ENCODE results near the gene STK39. TPM values are rescaled to one million over a fixed set of nuclear protein-coding genes. Genes with fewer than 3 reads are reported as not detected.

STK39 gene
- total and polyA plus RNA-seq, 2 donors (not counting 1 experiment from before 2014, with no cell fraction given), result 2.3 to 14.6 TPM

DNA sequence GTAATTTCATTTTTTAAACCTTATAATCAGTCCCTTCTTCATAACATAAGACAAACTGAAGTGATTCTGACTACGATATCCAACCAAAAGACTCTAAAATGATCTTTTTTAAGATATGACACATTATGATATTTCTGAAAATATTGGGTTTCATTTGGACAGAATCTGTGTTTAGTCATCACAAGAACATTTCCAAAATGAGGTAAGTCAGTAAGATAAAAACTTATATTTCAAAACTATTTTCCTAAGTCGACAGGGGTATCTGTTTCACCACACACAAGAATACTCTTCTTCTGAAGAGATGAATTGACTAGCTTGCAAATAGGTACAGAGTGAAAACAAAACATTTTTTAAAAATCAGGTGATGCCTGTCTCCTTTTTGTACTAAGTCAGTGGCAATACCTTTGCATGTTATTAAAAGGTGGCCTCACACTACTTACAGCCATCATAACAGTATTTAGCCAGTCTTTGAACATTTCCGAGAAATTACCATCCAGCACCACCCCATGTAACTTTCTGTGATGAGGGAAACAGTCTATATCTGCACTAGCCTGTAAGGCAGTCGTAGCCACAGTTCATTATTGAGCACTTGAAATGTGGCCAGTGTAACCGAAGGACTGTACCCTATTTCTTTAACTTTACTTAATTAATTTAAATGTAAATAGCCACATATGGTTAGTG is 13.5 kb downstream of the STK39 start:
- Mint-ChIP-seq H3K4me3 (no peak overlapping the region), H3K4me1 (peaks cover 3% of the 10 kb centered on the region), H3K27me3 (no peaks in the 10 kb centered on the region), H3K27ac (no peak overlapping the region), H3K9me3 (ENCODE audit: insufficient read depth) (no peaks in the 10 kb centered on the region)
- CTCF ChIA-PET, result no interaction called here
- peaks cover 18% of the 10 kb centered on the region for H3K79me2 ChIP-seq (ENCODE audit: control insufficient read depth, insufficient read depth, low read length)
- peaks cover 0 to 3% (median 0%) of the 10 kb centered on the region in 3 donors for H3K9me3 ChIP-seq (ENCODE audit: control extremely low read depth in 1 of 3, control insufficient read depth in 2 of 3, insufficient read depth in 1 of 3, low read length in 2 of 3)
- no peak overlapping the region for H3K9ac ChIP-seq (ENCODE audit: low read length)
- intact Hi-C loops (cut with micrococcal nuclease), result no loop called here
- peaks cover 0 to 3% of the 10 kb centered on the region in 2 donors for H3K4me1 ChIP-seq (ENCODE audit: control insufficient read depth in 2 of 2, insufficient read depth in 2 of 2, low read length in 2 of 2)
- 83% methylated on average over 1 of the region's 5 CpGs for WGBS (ENCODE audit: insufficient coverage)
- H3K36me3 ChIP-seq (replicated peaks in 1 of 2; ENCODE audit: control extremely low read depth in 1 of 2, control insufficient read depth in 1 of 2, extremely low read depth in 1 of 2, insufficient read depth in 2 of 2, low read length in 1 of 2), result no peaks in the 10 kb centered on the region
- POLR2A ChIA-PET, result no interaction called here
- no peak for DNase-seq
- no peaks in the 10 kb centered on the region for H3K27me3 ChIP-seq (replicated peaks in 1 of 4; ENCODE audit: control extremely low read depth in 1 of 4, control insufficient read depth in 3 of 4, insufficient read depth in 4 of 4, low read length in 3 of 4)
- ATAC-seq (ENCODE audit: low read depth), result no peak
- no peak for TF ChIP-seq EZH2 (IDR thresholded peaks at IDR 0.05; ENCODE audit: borderline replicate concordance, insufficient read depth, low read depth, low read length, poor library complexity, severe bottlenecking)
- TF ChIP-seq, protein P1, sequence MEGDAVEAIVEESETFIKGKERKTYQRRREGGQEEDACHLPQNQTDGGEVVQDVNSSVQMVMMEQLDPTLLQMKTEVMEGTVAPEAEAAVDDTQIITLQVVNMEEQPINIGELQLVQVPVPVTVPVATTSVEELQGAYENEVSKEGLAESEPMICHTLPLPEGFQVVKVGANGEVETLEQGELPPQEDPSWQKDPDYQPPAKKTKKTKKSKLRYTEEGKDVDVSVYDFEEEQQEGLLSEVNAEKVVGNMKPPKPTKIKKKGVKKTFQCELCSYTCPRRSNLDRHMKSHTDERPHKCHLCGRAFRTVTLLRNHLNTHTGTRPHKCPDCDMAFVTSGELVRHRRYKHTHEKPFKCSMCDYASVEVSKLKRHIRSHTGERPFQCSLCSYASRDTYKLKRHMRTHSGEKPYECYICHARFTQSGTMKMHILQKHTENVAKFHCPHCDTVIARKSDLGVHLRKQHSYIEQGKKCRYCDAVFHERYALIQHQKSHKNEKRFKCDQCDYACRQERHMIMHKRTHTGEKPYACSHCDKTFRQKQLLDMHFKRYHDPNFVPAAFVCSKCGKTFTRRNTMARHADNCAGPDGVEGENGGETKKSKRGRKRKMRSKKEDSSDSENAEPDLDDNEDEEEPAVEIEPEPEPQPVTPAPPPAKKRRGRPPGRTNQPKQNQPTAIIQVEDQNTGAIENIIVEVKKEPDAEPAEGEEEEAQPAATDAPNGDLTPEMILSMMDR (IDR thresholded peaks at IDR 0.05), result no peak
- no peaks in the 10 kb centered on the region for H4K20me1 ChIP-seq (ENCODE audit: control insufficient read depth, insufficient read depth, low read length, poor library complexity, severe bottlenecking)
- H3K4me2 ChIP-seq (replicated peaks; ENCODE audit: low read depth, low read length, poor library complexity, severe bottlenecking), result no peak overlapping the region
- H2AFZ ChIP-seq (ENCODE audit: insufficient read depth, low read depth, low read length, poor library complexity, severe bottlenecking), result no peak overlapping the region
- no peak overlapping the region for H3K27ac ChIP-seq (ENCODE audit: low read length in 2 of 2)
- no peak overlapping the region for H3K4me3 ChIP-seq (ENCODE audit: control extremely low read depth in 1 of 5, extremely low read depth in 1 of 5, insufficient read depth in 1 of 5, low read depth in 2 of 5, low read length in 4 of 5)

DNA sequence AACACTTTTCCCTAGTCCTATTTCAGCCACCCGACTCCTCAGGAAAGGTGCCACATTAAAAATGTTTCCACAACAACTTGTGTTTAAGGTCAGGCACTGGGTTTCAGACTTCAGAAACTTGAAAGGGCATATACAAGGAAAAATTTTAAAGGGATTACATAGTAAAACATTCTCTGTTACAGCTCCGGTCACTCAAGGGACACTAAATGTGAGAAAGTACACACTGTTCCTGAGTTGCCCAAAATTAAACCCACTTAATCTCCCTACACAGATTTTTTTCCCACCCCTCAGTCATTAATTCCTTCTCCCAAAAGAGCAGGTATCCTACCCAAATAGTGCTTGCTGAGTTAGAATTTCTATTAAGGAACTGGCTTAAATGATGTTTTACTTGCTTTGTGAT is 14.2 kb downstream of the STK39 start:
- peaks cover 3% of the 10 kb centered on the region for H3K4me1 Mint-ChIP-seq

More for the DNA sequence above, 14.2 kb downstream of the STK39 start:
- POLR2A ChIA-PET, result no interaction called here
- Histone ChIP-seq H3K27ac (ENCODE audit: low read length in 2 of 2) (no peak overlapping the region), H3K79me2 (ENCODE audit: control insufficient read depth, insufficient read depth, low read length) (peaks cover 17% of the 10 kb centered on the region), H3K4me1 (ENCODE audit: control insufficient read depth in 2 of 2, insufficient read depth in 2 of 2, low read length in 2 of 2) (peaks cover 0 to 3% of the 10 kb centered on the region in 2 donors), H3K4me3 (ENCODE audit: control extremely low read depth in 1 of 5, extremely low read depth in 1 of 5, insufficient read depth in 1 of 5, low read depth in 2 of 5, low read length in 4 of 5) (no peak overlapping the region), H3K36me3 (replicated peaks in 1 of 2; ENCODE audit: control extremely low read depth in 1 of 2, control insufficient read depth in 1 of 2, extremely low read depth in 1 of 2, insufficient read depth in 2 of 2, low read length in 1 of 2) (no peaks in the 10 kb centered on the region), H3K27me3 (replicated peaks in 1 of 4; ENCODE audit: control extremely low read depth in 1 of 4, control insufficient read depth in 3 of 4, insufficient read depth in 4 of 4, low read length in 3 of 4) (no peaks in the 10 kb centered on the region), H3K9me3 (ENCODE audit: control extremely low read depth in 1 of 3, control insufficient read depth in 2 of 3, insufficient read depth in 1 of 3, low read length in 2 of 3) (peaks cover 0 to 3% (median 0%) of the 10 kb centered on the region in 3 donors), H2AFZ (ENCODE audit: insufficient read depth, low read depth, low read length, poor library complexity, severe bottlenecking) (no peak overlapping the region), H3K9ac (ENCODE audit: low read length) (no peak overlapping the region), H3K4me2 (replicated peaks; ENCODE audit: low read depth, low read length, poor library complexity, severe bottlenecking) (no peak overlapping the region), H4K20me1 (ENCODE audit: control insufficient read depth, insufficient read depth, low read length, poor library complexity, severe bottlenecking) (no peaks in the 10 kb centered on the region)
- Mint-ChIP-seq H3K9me3 (ENCODE audit: insufficient read depth) (no peaks in the 10 kb centered on the region), H3K27ac (no peak overlapping the region), H3K27me3 (no peaks in the 10 kb centered on the region), H3K4me3 (no peak overlapping the region)
- CTCF ChIA-PET, result no interaction called here
- no peak for TF ChIP-seq EZH2 (IDR thresholded peaks at IDR 0.05; ENCODE audit: borderline replicate concordance, insufficient read depth, low read depth, low read length, poor library complexity, severe bottlenecking)
- TF ChIP-seq, protein P1 (IDR thresholded peaks at IDR 0.05), result no peak
- ATAC-seq (ENCODE audit: low read depth) (no peak), DNase-seq (no peak)
- intact Hi-C loops (cut with micrococcal nuclease), result no loop called here
- WGBS (ENCODE audit: insufficient coverage), result 83% methylated on average over 2 of the region's 2 CpGs

Data from B cell (primary cell).